ENCODE measurements around the gene MAP2K5. TPM values are rescaled to one million over a fixed set of nuclear protein-coding genes. Genes with fewer than 3 reads are reported as not detected.

Gene MAP2K5
- total RNA-seq, 2 experiments from 2014 or later: 16.9 to 17.4 TPM

DNA sequence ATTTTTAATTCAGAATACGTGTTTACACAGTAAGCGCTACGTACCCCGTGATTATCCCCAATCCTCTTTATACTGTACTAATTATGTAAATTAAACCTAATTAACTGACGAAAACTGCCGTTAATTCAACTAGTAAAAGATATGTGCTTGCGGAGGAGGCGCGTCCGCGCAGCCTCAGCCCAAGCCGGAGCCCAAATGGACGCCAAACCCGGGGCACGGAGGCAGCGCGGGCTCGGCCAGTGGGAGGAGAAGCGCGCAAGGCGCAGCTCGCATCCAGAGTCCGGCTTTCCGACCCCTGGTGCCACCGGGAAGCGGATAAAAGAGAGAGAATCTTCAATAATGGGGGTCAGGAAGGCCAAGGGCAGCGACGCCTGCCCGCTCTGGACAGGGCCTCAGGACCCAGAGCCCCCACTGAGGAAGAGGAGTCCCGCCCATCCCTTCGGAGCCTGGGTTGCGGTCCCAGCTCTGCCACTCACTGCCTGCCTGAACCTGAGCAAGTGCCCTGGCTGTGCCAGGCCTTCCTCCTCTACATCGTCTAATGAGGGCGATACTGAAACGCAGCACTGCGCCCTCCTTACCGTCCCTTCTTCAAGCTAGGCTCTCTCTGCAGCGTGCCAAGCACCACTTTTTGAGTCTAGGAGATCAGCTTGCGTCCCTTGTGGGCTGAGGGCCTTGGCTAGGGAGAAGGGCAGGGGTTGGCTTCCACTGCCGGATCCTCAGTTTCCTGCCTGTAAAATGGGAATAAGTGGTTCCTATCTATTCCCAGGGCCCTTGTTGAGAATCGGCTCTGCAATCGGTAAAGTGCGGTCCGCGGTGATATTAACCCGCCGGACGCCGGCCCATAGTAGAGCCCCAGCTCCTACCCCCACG is 277.9 kb downstream of the MAP2K5 start:
- DNase-seq: no peak
- CTCF ChIA-PET: no interaction called here
- POLR2A ChIA-PET: no interaction called here
- Mint-ChIP-seq H3K27ac (no peak overlapping the region), H3K36me3 (ENCODE audit: low read depth) (peaks cover 14% of the 10 kb centered on the region), H3K9me3 (no peaks in the 10 kb centered on the region), H3K27me3 (peaks cover 77% of the 10 kb centered on the region), H3K4me1 (peaks cover 11% of the 10 kb centered on the region), H3K4me3 (no peak overlapping the region)

DNA sequence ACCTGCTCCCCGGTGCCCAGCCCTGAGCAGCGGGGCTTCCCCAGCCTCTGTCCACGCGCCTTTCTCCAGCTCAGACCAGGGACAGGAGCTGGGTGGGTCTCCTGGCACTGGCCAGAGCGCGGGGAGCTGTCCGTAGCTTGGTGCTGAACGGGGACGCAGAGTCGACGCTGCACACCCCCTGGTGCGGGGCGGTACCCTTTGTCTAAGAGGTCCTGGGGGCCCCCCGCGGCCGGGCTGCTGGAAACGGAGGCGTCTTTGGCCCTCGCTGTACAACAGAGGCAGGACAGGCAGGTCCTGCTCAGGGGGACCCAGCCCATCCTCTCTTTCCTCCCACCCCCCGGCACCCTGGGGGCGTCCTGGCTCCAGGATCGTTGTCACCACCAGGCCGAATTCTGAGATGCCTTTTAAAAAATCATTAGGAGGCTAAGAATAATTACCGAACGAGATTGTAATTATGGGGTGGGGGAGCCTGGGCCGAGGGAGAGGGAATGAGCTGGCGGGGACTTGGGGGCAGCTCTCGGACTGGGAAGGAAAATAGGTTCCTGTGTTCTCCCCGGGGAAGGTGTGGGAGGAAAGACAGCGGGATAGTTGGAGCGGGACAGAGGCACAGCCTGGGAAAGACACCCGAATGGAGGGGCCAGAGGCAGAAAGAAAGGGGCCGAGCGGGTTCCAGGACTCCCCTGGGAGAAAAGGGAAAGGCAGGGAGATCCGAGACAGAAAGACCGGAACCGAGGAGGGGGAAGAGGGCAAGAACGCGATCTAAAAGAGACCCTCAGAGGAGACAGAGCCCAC is 278.7 kb downstream of the MAP2K5 start:
- H3K4me1 Mint-ChIP-seq: peaks cover 18% of the 10 kb centered on the region
- H3K27me3 Mint-ChIP-seq: peaks cover 85% of the 10 kb centered on the region
- POLR2A ChIA-PET: no interaction called here
- no peak overlapping the region for H3K4me3 Mint-ChIP-seq
- CTCF ChIA-PET: interaction anchor here (1.2 kb wide), 1 partner anchor 364 kb away, joined by 3 read pairs; no protein-coding TSS in a partner anchor
- no peak for DNase-seq
- peaks cover 20% of the 10 kb centered on the region for H3K36me3 Mint-ChIP-seq (ENCODE audit: low read depth)
- peak overlapping the region; percentile 31 for H3K27ac Mint-ChIP-seq
- no peaks in the 10 kb centered on the region for H3K9me3 Mint-ChIP-seq

DNA sequence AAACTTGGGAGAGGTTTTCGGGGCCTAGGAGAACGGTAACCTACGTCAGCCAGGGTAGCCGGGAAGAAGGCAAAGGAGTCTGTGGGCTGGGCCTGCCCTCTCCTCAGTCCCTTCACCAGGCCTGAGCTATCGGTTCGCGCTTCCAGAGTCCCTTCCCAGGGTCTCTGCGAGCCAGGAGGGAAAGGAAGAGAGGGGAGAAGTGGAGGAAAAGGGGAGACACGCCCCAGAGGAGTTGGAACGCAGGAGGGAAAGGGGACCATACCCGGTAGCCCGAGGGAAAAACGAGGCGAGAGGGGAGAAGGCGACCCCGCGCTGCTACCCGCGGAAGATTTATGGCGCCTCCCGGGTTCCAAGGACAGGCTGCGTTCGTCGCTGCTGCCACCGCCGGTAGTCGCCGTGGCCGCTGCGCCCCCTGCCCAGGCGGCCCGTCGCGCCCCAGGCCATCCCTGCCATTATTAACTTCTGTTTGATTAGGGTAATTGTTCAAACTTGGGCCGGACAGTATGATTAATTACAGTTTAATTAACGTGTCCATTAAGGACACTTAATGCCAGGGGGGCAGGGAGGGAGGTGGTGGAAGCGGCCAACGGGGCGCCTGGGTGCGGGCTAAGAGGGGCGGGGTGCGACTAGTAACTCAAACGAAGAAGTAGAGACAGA is 279.4 kb downstream of the MAP2K5 start:
- H3K27me3 Mint-ChIP-seq: peaks cover 85% of the 10 kb centered on the region
- peaks cover 21% of the 10 kb centered on the region for H3K4me1 Mint-ChIP-seq
- ChIA-PET CTCF (interaction anchor here (1.2 kb wide), 1 partner anchor 365 kb away, joined by 3 read pairs; no protein-coding TSS in a partner anchor), POLR2A (no interaction called here)
- peak overlapping the region; percentile 31 for H3K27ac Mint-ChIP-seq
- no peak overlapping the region for H3K4me3 Mint-ChIP-seq
- H3K9me3 Mint-ChIP-seq: no peaks in the 10 kb centered on the region
- no peak for DNase-seq
- H3K36me3 Mint-ChIP-seq (ENCODE audit: low read depth): peaks cover 20% of the 10 kb centered on the region

DNA sequence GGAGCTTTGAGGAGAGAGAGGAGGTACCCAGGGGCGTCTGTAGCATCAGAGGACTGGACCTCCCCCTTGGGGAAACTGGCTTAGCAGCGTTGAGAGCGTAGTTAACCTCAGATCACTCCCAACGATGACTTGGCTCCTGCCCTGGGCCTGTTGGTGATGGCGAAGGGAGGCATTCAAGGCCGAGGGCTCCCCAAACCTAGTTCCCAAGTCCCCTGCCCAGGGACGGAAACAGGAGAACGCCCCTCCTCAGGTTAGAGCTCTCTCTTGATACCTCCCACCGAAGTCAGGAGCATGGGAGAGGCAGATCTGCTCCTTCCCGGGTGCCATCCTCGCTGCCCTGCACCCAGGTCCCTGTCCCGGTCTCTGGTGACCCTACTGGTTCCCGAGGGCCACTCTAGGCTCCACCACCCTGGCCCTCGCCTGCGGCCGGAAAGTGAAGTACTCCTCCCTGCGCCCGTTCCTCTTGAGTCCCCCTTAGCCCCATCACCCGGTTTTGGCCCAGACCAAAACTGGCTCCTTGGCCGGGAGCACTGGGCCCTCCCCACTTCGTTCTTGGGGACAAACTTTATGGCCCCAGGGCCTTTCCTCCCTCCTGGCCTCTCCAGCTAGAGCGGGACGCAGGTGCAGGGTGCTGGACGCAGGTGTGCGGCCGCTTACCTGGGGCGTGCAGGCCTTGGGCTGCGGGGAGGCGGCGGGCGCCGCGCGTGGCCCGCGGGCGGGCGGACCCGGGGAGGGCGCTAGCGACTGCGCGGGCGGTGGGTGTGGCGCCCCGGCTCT is 280.2 kb downstream of the MAP2K5 start:
- ChIA-PET POLR2A (no interaction called here), CTCF (no interaction called here)
- no peak overlapping the region for H3K27ac Mint-ChIP-seq
- DNase-seq: no peak
- H3K9me3 Mint-ChIP-seq: no peaks in the 10 kb centered on the region
- H3K4me3 Mint-ChIP-seq: no peak overlapping the region
- peaks cover 21% of the 10 kb centered on the region for H3K4me1 Mint-ChIP-seq
- peaks cover 20% of the 10 kb centered on the region for H3K36me3 Mint-ChIP-seq (ENCODE audit: low read depth)
- peaks cover 77% of the 10 kb centered on the region for H3K27me3 Mint-ChIP-seq

DNA sequence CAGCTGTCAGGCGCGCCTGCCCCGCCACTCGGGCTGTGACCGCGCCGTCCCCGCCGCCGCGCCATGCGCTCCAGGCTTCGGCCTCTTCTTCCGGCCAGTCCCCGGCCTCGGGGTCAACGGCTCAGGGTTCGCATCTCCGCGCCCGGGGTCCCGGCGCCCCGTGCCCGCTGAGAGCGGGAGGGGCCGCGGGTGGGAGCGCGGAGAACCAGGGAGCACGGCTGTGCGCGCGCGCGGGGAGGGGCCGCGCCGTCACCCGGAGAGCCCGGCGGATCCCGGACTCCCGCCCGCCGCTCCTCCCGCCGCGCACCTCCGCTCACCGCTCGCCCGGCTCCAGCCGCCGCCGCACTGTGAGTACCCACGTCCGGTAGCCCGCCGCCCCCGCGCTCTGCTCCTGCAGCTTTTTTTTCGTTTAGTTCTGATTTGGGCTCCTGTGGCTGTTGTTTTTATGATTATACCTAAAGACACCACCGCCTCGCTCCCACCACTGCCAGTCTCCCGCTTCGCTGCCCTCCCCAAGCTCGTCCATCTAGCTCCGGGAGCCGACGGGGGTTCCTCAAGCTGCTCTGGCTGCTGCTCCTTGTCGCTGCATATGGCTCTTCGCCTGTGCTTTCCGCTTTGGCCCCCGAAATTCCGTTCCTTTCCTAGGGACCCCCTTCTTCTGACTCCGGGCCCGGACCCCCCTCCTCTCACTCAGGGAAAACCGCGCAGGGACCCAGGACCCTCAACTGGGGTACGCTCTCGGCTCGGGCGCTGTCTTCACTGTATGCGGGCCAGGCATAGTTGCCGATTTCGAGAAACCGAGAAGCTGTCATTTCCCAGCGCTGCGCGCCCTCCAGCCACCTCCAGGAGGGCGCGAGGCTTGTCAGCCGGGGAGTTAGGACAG is 281.1 kb downstream of the MAP2K5 start:
- peaks cover 23% of the 10 kb centered on the region for H3K4me1 Mint-ChIP-seq
- H3K27ac Mint-ChIP-seq: no peak overlapping the region

DNA sequence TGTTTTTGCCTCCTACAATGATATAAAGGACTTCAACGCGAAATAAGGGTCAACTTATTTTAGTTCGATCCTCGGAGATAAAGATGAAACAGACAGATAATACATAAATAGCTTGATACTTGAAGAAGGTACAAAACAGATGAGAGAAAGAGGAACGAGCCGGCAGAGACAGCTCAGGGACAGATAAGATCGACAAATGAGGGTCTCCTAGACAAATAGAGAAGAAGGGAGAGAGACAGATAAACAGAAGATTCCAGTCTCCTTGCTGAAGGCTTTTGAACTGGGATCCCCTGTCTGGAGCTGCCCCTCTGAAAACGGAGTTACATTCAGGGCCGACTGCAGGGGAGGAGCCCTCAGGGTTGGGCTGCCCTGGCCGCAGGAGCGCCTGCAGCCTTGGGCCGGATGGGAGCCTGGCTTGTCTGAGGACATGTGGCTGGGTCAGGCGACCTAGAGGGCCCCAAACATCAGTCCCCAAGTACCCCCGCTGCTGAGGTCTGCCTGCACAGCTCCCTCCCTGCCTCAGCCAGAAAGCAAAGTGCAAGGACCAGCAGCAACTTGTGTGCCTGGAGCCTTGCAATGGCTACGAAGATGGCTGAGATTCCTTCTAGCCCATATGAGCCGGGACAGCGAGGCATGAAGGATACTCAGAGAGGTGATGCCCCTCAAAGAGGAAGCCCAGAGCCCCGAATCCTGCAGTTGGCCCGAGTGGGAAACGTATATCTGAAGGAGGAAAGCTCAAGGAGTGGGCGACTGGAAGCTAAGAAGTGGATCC is 281.9 kb downstream of the MAP2K5 start:
- Mint-ChIP-seq H3K9me3 (no peaks in the 10 kb centered on the region), H3K27ac (peak overlapping the region; percentile 11), H3K36me3 (ENCODE audit: low read depth) (peaks cover 23% of the 10 kb centered on the region), H3K4me3 (peak overlapping the region; percentile 11), H3K4me1 (peaks cover 26% of the 10 kb centered on the region), H3K27me3 (peaks cover 78% of the 10 kb centered on the region)
- DNase-seq: no peak
- ChIA-PET POLR2A (no interaction called here), CTCF (interaction anchor here (1.5 to 1.7 kb wide), 2 partner anchors 11 to 367 kb away, joined by 5 to 11 read pairs; no protein-coding TSS in a partner anchor)

More for the DNA sequence above, 281.1 kb downstream of the MAP2K5 start:
- H3K27me3 Mint-ChIP-seq: peaks cover 75% of the 10 kb centered on the region
- ChIA-PET CTCF (interaction anchor here (1.5 to 1.7 kb wide), 2 partner anchors 12 to 367 kb away, joined by 5 to 11 read pairs; no protein-coding TSS in a partner anchor), POLR2A (no interaction called here)
- peak overlapping the region; percentile 37 for H3K4me3 Mint-ChIP-seq
- no peaks in the 10 kb centered on the region for H3K9me3 Mint-ChIP-seq
- H3K36me3 Mint-ChIP-seq (ENCODE audit: low read depth): peaks cover 20% of the 10 kb centered on the region
- DNase-seq: no peak

DNA sequence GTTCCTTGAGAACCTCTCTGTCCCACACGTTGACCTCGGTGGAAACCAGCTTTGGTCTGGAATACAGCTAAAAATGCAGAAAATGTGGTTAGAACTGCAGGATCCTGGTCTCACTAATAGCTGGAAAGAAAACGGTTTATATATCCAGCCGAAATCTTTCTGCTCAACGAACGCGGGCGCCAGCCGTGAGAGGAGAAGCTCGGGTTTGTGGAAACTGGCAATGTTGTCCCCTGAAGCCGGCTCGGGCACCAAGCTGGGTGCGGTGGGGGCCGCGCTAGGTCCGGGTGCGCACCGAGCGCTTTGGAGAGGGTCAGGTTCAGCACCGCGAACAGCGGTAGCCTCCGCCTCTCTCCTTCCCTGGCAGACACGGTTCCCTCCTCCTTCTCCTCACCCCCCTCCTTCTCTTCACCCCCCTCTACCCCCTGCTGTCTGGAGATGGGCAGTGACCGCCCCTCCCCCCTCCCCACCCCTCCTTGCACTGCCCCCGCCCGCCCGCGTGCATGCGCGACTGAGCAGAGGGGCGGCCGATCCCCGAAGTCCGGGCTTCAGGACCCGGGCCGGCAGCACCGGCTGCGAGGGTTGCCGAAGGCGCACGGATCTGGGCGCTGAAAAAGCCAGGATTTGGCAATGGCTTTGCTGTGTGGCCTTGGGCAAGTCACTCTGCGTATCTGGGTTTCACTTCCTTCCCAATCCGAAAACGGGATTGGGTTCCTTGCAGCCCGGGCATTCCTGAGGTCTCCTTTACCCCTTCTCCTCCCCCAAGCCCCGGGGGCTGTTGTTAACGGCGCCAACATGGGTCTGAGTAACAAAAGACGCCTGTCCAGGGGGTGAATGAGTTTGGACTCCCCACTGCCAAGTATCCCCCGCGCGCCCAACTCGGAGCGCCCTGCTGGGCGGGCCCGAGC is 282.7 kb downstream of the MAP2K5 start, which contains the start of gene SKOR1:
Gene SKOR1, plus strand, starts transcription at position 534 of the 905 bp plus-strand sequence. Its CDS starts 94 bp downstream, at position 628.
- H3K27me3 Mint-ChIP-seq: peaks cover 75% of the 10 kb centered on the region
- no peak for DNase-seq
- H3K9me3 Mint-ChIP-seq: no peaks in the 10 kb centered on the region
- CTCF ChIA-PET: interaction anchor here (1.5 to 1.7 kb wide), 2 partner anchors 10 to 368 kb away, joined by 5 to 11 read pairs; no protein-coding TSS in a partner anchor
- peaks cover 26% of the 10 kb centered on the region for H3K4me1 Mint-ChIP-seq
- peaks cover 23% of the 10 kb centered on the region for H3K36me3 Mint-ChIP-seq (ENCODE audit: low read depth)
- peak within 1 kb of the TSS; percentile 59 for H3K27ac Mint-ChIP-seq
- POLR2A ChIA-PET: no interaction called here
- H3K4me3 Mint-ChIP-seq: peak within 1 kb of the TSS; percentile 44

DNA sequence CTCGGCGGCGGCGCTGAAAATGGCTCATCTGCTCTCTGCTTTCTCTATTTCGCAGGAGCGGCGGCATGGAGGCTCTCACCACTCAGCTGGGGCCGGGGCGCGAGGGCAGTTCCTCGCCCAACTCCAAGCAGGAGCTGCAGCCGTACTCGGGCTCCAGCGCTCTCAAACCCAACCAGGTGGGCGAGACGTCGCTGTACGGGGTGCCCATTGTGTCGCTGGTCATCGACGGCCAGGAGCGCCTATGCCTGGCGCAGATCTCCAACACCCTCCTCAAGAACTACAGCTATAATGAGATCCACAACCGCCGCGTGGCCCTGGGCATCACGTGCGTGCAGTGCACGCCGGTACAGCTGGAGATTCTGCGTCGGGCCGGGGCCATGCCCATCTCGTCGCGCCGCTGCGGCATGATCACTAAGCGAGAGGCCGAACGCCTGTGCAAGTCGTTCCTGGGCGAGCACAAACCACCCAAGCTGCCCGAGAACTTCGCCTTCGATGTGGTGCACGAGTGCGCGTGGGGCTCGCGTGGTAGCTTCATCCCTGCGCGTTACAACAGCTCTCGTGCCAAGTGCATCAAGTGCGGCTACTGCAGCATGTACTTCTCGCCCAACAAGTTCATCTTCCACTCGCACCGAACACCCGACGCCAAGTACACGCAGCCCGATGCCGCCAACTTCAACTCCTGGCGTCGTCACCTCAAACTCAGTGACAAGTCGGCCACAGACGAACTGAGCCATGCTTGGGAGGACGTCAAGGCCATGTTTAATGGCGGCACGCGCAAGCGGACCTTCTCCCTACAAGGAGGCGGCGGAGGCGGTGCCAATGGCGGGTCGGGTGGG is 283.6 kb downstream of the MAP2K5 start:
- peak overlapping the region; percentile 44 for H3K4me3 Mint-ChIP-seq
- POLR2A ChIA-PET: no interaction called here
- peak overlapping the region; percentile 59 for H3K27ac Mint-ChIP-seq
- CTCF ChIA-PET: no interaction called here
- no peak for DNase-seq
- peaks cover 29% of the 10 kb centered on the region for H3K4me1 Mint-ChIP-seq
- no peaks in the 10 kb centered on the region for H3K9me3 Mint-ChIP-seq
- H3K36me3 Mint-ChIP-seq (ENCODE audit: low read depth): peaks cover 23% of the 10 kb centered on the region
- peaks cover 75% of the 10 kb centered on the region for H3K27me3 Mint-ChIP-seq

DNA sequence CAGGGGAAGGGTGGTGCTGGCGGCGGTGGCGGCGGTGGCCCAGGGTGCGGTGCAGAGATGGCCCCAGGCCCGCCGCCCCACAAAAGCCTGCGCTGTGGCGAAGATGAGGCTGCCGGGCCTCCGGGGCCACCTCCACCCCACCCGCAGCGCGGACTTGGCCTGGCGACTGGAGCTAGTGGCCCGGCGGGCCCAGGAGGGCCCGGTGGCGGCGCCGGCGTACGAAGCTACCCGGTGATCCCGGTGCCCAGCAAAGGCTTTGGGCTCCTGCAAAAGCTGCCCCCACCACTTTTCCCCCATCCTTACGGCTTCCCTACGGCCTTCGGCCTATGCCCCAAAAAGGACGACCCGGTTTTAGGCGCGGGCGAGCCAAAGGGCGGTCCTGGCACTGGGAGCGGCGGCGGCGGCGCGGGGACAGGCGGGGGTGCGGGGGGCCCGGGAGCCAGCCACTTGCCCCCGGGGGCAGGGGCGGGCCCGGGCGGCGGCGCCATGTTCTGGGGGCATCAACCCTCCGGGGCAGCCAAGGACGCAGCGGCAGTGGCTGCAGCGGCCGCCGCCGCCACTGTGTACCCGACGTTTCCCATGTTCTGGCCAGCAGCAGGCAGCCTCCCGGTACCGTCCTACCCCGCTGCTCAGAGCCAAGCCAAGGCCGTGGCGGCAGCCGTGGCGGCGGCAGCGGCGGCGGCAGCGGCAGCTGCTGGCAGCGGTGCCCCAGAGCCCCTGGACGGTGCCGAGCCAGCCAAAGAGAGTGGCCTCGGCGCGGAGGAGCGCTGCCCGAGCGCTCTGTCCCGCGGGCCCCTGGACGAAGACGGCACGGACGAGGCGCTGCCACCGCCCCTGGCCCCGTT is 284.4 kb downstream of the MAP2K5 start:
- POLR2A ChIA-PET: no interaction called here
- peaks cover 29% of the 10 kb centered on the region for H3K4me1 Mint-ChIP-seq
- H3K4me3 Mint-ChIP-seq: no peak overlapping the region
- CTCF ChIA-PET: interaction anchor here (0.7 kb wide), 1 partner anchor 370 kb away, joined by 4 read pairs; no protein-coding TSS in a partner anchor
- H3K27ac Mint-ChIP-seq: no peak overlapping the region
- H3K36me3 Mint-ChIP-seq (ENCODE audit: low read depth): peaks cover 19% of the 10 kb centered on the region
- no peak for DNase-seq
- peaks cover 74% of the 10 kb centered on the region for H3K27me3 Mint-ChIP-seq
- no peaks in the 10 kb centered on the region for H3K9me3 Mint-ChIP-seq

All from activated CD4-positive, alpha-beta memory T cell treated with anti-CD3 and anti-CD28 coated beads, Interleukin-2, amount 10 ng/mL, durations not matched to agents 7 days and 5 days (primary cell).